Activated CD8-positive, alpha-beta memory T cell treated with anti-CD3 and anti-CD28 coated beads, Interleukin-2, amount 10 ng/mL, durations not matched to agents 7 days and 5 days (primary cell): ENCODE results near the gene CFL1. TPM values are rescaled to one million over a fixed set of nuclear protein-coding genes. Genes with fewer than 3 reads are reported as not detected.

ENCODE experiments used
- ATAC-seq: fragments of 150-1000 bp; cut with Tn5 transposase; one replicate; pipeline ENCODE4 v1.10.0; 2021; ENCODE audit warnings: moderate library complexity
- CTCF ChIA-PET: fragments of 350-600 bp; sonication (Branson Sonifier 250); formaldehyde crosslinking; loops from one replicate; lab custom pipeline; 2021; ENCODE audit warnings: antibody characterized with exemption; lab: Charles Lee
- DNase-seq: peaks from one replicate; pipeline ENCODE4 v3.0.0-alpha.2; 2020
- H3K27ac Mint-ChIP-seq: one replicate; pipeline ENCODE4 v1.8.0; 2021; ENCODE audit warnings: mild to moderate bottlenecking, mixed read lengths
- H3K27me3 Mint-ChIP-seq: one replicate; pipeline ENCODE4 v1.8.0; 2021; ENCODE audit warnings: mixed read lengths
- H3K36me3 Mint-ChIP-seq: one replicate; pipeline ENCODE4 v1.8.0; 2021; ENCODE audit warnings: mild to moderate bottlenecking, mixed read lengths
- H3K4me1 Mint-ChIP-seq: one replicate; pipeline ENCODE4 v1.8.0; 2021; ENCODE audit warnings: mixed read lengths
- H3K4me3 Mint-ChIP-seq: one replicate; pipeline ENCODE4 v1.8.0; 2021; ENCODE audit warnings: mild to moderate bottlenecking, moderate library complexity, mixed read lengths
- H3K9me3 Mint-ChIP-seq: one replicate; pipeline ENCODE4 v1.8.0; 2022; ENCODE audit warnings: low read depth, mixed read lengths
- total RNA-seq, 2 experiments: library from RNA; stranded (reverse); gene quantifications; one replicate each; pipeline ENCODE4 v1.2.3, GENCODE V29; 2021

The CFL1 gene
- total RNA-seq, 2 experiments from 2014 or later, result 1,745 to 1,753 TPM

- H3K27ac Mint-ChIP-seq, result no peak overlapping the region
Observed at GRCh38 chr11:65808744-65809341, 49.1 kb downstream of the CFL1 start.

GRCh38 chr11:65806979-65807378 is 51.0 kb downstream of the CFL1 start:
- DNase-seq (no peak), ATAC-seq (no peak)
- Mint-ChIP-seq H3K27ac (no peak overlapping the region), H3K9me3 (no peaks in the 10 kb centered on the region), H3K4me3 (no peak overlapping the region), H3K4me1 (no peaks in the 10 kb centered on the region), H3K27me3 (peaks cover 43% of the 10 kb centered on the region), H3K36me3 (no peaks in the 10 kb centered on the region)
- CTCF ChIA-PET, result interaction anchor here (0.7 to 5.5 kb wide), 8 partner anchors 9 to 238 kb away, joined by 3 to 31 read pairs (median 4); partner anchors contain the start of genes AP5B1 and RNASEH2C

More at GRCh38 chr11:65808744-65809341, 49.1 kb downstream of the CFL1 start:
- DNase-seq (no peak), ATAC-seq (no peak)
- Mint-ChIP-seq H3K9me3 (no peaks in the 10 kb centered on the region), H3K27me3 (peaks cover 34% of the 10 kb centered on the region), H3K4me1 (no peaks in the 10 kb centered on the region), H3K36me3 (no peaks in the 10 kb centered on the region), H3K4me3 (no peak overlapping the region)
- CTCF ChIA-PET, result interaction anchor here (0.5 to 5.5 kb wide), 4 partner anchors 29 to 1414 kb away, joined by 3 to 31 read pairs (median 4); partner anchors contain the start of genes AP5B1 and MUS81

Other genes with a start within 250 kb of the CFL1 start
- gene MAP3K11, start 244.0 kb downstream of the CFL1 start, total RNA-seq, result 10 to 100 TPM; 71.0 to 73.3 TPM
- 10 to 100 TPM; 54.9 to 57.1 TPM for gene PCNX3, start 242.4 kb downstream of the CFL1 start, total RNA-seq
- 100 to 1,000 TPM; 188 to 267 TPM for gene SIPA1, start 220.1 kb downstream of the CFL1 start, total RNA-seq
- 10 to 100 TPM; 81.3 to 82.0 TPM for gene RELA, start 195.3 kb downstream of the CFL1 start, total RNA-seq
- 10 to 100 TPM; 62.0 to 69.8 TPM for gene KAT5, start 145.9 kb downstream of the CFL1 start, total RNA-seq
- 100 to 1,000 TPM in 1 of 2 experiments, 10 to 100 TPM in 1; 90.5 to 109 TPM for gene RNASEH2C, start 137.4 kb downstream of the CFL1 start, total RNA-seq
- 10 to 100 TPM; 25.0 to 25.8 TPM for gene AP5B1, start 77.2 kb downstream of the CFL1 start, total RNA-seq
- not detected for gene OVOL1, start 71.1 kb downstream of the CFL1 start, total RNA-seq
- 1 to 10 TPM; 1.7 to 2.4 TPM for gene SNX32, start 24.2 kb downstream of the CFL1 start, total RNA-seq
- gene MUS81, start 2.3 kb upstream of the CFL1 start, total RNA-seq, result 100 to 1,000 TPM; 106 to 125 TPM
- gene EFEMP2, start 14.6 kb upstream of the CFL1 start, total RNA-seq, result 10 to 100 TPM in 1 of 2 experiments, 1 to 10 TPM in 1; 7.1 to 13.4 TPM
- 100 to 1,000 TPM; 268 to 339 TPM for gene CTSW, start 21.7 kb upstream of the CFL1 start, total RNA-seq
- gene FIBP, start 30.3 kb upstream of the CFL1 start, total RNA-seq, result 100 to 1,000 TPM; 100 to 122 TPM
- 10 to 100 TPM; 82.3 to 94.1 TPM for gene CCDC85B, start 32.5 kb upstream of the CFL1 start, total RNA-seq
- gene FOSL1, start 42.2 kb upstream of the CFL1 start, total RNA-seq, result 1 to 10 TPM; 2.7 to 6.0 TPM
- 10 to 100 TPM; 27.5 to 37.8 TPM for gene C11orf68, start 60.9 kb upstream of the CFL1 start, total RNA-seq
- 100 to 1,000 TPM; 192 to 254 TPM for gene DRAP1, start 61.2 kb upstream of the CFL1 start, total RNA-seq
- gene TSGA10IP, start 87.3 kb upstream of the CFL1 start, total RNA-seq, result not detected
- 10 to 100 TPM; 79.7 to 89.2 TPM for gene SART1, start 103.6 kb upstream of the CFL1 start, total RNA-seq
- 10 to 100 TPM; 57.5 to 60.3 TPM for gene EIF1AD, start 144.0 kb upstream of the CFL1 start, total RNA-seq
- 100 to 1,000 TPM; 199 to 227 TPM for gene BANF1, start 144.3 kb upstream of the CFL1 start, total RNA-seq
- gene CST6, start 153.8 kb upstream of the CFL1 start, total RNA-seq, result not detected
- gene CATSPER1, start 168.3 kb upstream of the CFL1 start, total RNA-seq, result under 1 TPM in 1 of 2 experiments, not detected in 1; 0.54 TPM
- not detected for gene GAL3ST3, start 191.0 kb upstream of the CFL1 start, total RNA-seq
- gene SF3B2, start 194.2 kb upstream of the CFL1 start, total RNA-seq, result 100 to 1,000 TPM; 256 to 281 TPM
- gene PACS1, start 212.1 kb upstream of the CFL1 start, total RNA-seq, result 100 to 1,000 TPM in 1 of 2 experiments, 10 to 100 TPM in 1; 96.6 to 104 TPM